ENCODE results near the gene STOML1.

- TF ChIP-seq CTCF (IDR thresholded peaks at IDR 0.05; ENCODE audit: low read depth, low read length) (no peak), EZH2phosphoT487 (IDR thresholded peaks at IDR 0.05; ENCODE audit: low read depth) (no peak)
Observed at GRCh38 chr15:73952913-73953750, 39.0 kb downstream of the STOML1 start.

All from OCI-LY3 (cell line).